ENCODE measurements around the gene TP53I3. TPM values are rescaled to one million over a fixed set of nuclear protein-coding genes. Genes with fewer than 3 reads are reported as not detected.
A peak's percentile ranks its signal among the peaks of the same experiment; 100 is the strongest.

TP53I3 gene
- total and polyA plus RNA-seq, 2 of the 4 experiments (the other 2 are of a cell fraction), result 25.5 to 42.2 TPM

GRCh38 chr2:24058564-24059271, 25.9 kb downstream of the TP53I3 start:
- Histone ChIP-seq H3K56ac (ENCODE audit: extremely low read depth, insufficient read depth, low read length) (no peak overlapping the region), H3K18ac (ENCODE audit: low read depth, low read length) (no peak overlapping the region), H3K79me1 (ENCODE audit: low read depth in 1 of 2, low read length in 2 of 2) (no peaks in the 10 kb centered on the region), H3K4me3 (ENCODE audit: insufficient read depth, low read depth, low read length) (no peak overlapping the region), H2BK5ac (ENCODE audit: low read depth, low read length, poor library complexity, severe bottlenecking) (no peak overlapping the region), H3K27ac (ENCODE audit: insufficient read depth, low read length) (no peak overlapping the region), H3K36me3 (ENCODE audit: control insufficient read depth, insufficient read depth, low read length) (no peaks in the 10 kb centered on the region; the same call in none of the 2 replicates), H3K4me2 (ENCODE audit: low read depth, low read length) (no peak overlapping the region), H2BK120ac (ENCODE audit: low read depth, low read length) (no peak overlapping the region), H4K8ac (ENCODE audit: low read depth in 2 of 2, low read length in 2 of 2) (no peak overlapping the region), H3K27me3 (ENCODE audit: control insufficient read depth, insufficient read depth, low read length) (no peaks in the 10 kb centered on the region), H4K5ac (ENCODE audit: low read depth, low read length) (no peak overlapping the region), H3K14ac (replicated peaks; ENCODE audit: low read depth, low read length) (no peak overlapping the region), H2AFZ (replicated peaks; ENCODE audit: low read length, poor library complexity) (no peak overlapping the region), H4K20me1 (ENCODE audit: insufficient read depth, low read length) (no peaks in the 10 kb centered on the region), H3K9me3 (ENCODE audit: control insufficient read depth, insufficient read depth, low read length) (no peaks in the 10 kb centered on the region), H2BK20ac (ENCODE audit: low read depth, low read length) (no peak overlapping the region), H2AK5ac (ENCODE audit: low read depth, low read length) (no peak overlapping the region), H3K4me1 (ENCODE audit: control insufficient read depth, insufficient read depth, low read length) (no peaks in the 10 kb centered on the region), H3K9ac (ENCODE audit: low read depth, low read length) (no peak overlapping the region), H4K91ac (ENCODE audit: insufficient read depth, low read depth, low read length) (no peak overlapping the region), H2BK15ac (ENCODE audit: low read depth, low read length) (no peak overlapping the region), H3K23ac (ENCODE audit: low read depth, low read length) (no peak overlapping the region), H2AK9ac (replicated peaks; ENCODE audit: low read depth, low read length, poor library complexity) (peak overlapping the region; percentile 66), H3K9me1 (ENCODE audit: insufficient read depth, low read length) (no peaks in the 10 kb centered on the region), H3K4ac (ENCODE audit: low read depth, low read length) (no peak overlapping the region)
- BruUV-seq (replicated peaks), result no TSS peak
- intact Hi-C loops (cut with micrococcal nuclease), result no loop called here
- ChIA-PET CTCF (no interaction called here), POLR2A (ENCODE audit: unreplicated experiment) (no interaction called here)
- in situ Hi-C loops (cut with MboI; ENCODE audit: low sequenced_read_pairs), result no loop called here
- TF ChIP-seq CHD1 (IDR thresholded peaks at IDR 0.05; ENCODE audit: low read depth, low read length) (no peak), CTCF (conservative IDR thresholded peaks at IDR 0.05; ENCODE audit: low read depth, low read length) (no peak), MXI1 (IDR thresholded peaks at IDR 0.05; ENCODE audit: borderline replicate concordance, low read depth, low read length) (no peak), RCOR1 (IDR thresholded peaks at IDR 0.05; ENCODE audit: insufficient replicate concordance, low read length) (no peak), FOS (IDR thresholded peaks at IDR 0.05; ENCODE audit: low read depth, low read length) (no peak), NFE2L2 (IDR thresholded peaks at IDR 0.05; ENCODE audit: low read depth, low read length) (no peak), MAFK (IDR thresholded peaks at IDR 0.05; ENCODE audit: low read depth, low read length) (no peak), ELK1 (IDR thresholded peaks at IDR 0.05; ENCODE audit: borderline replicate concordance, low read depth, low read length) (no peak), CEBPB (IDR thresholded peaks at IDR 0.05; ENCODE audit: low read depth, low read length) (no peak), POLR2A (IDR thresholded peaks at IDR 0.05; ENCODE audit: low read depth, low read length) (no peak), SMC3 (IDR thresholded peaks at IDR 0.05; ENCODE audit: low read depth, low read length) (no peak), MAZ (IDR thresholded peaks at IDR 0.05; ENCODE audit: borderline replicate concordance, low read depth, low read length) (no peak), USF2 (IDR thresholded peaks at IDR 0.05; ENCODE audit: low read depth, low read length) (no peak), RAD21 (IDR thresholded peaks at IDR 0.05; ENCODE audit: low read length) (no peak), RFX5 (IDR thresholded peaks at IDR 0.05; ENCODE audit: low read depth, low read length) (no peak), BHLHE40 (IDR thresholded peaks at IDR 0.05; ENCODE audit: low read depth, low read length) (no peak)
- DNase-seq, result no peak
- ATAC-seq (ENCODE audit: low read depth), result no peak
- dilution Hi-C loops (cut with HindIII; ENCODE audit: low sequenced_read_pairs, unreplicated experiment), result no loop called here
- 80% methylated on average over 1 of the region's 4 CpGs; no CpG with 5 or more reads in 1 of the 2 experiments for WGBS, 2 experiments (ENCODE audit: extremely low coverage in 2 of 2, insufficient read length in 1 of 2)
